DOHH2 (cell line): ENCODE measurements around the gene SNX11.

Experiments
- H3F3A ChIP-seq: fragments of 200-600 bp; sonication (generic), shearing (Covaris generic); 2 replicates; pipeline ENCODE4 v1.6.0; 2016; ENCODE audit warnings: antibody characterized with exemption, mild to moderate bottlenecking; ENCODE audit not compliant: control insufficient read depth, insufficient read depth
- H3K27ac ChIP-seq: fragments of 200-600 bp; sonication (generic); 2 replicates; pipeline ENCODE4 v1.5.1; 2014; ENCODE audit warnings: low read depth, mild to moderate bottlenecking, low read length, moderate library complexity
- H3K27me3 ChIP-seq: fragments of 200-600 bp; sonication (generic); 2 replicates; pipeline ENCODE4 v1.6.1; 2014; ENCODE audit warnings: mild to moderate bottlenecking, low read length, mixed read lengths; ENCODE audit not compliant: control insufficient read depth
- H3K36me3 ChIP-seq: fragments of 200-600 bp; sonication (generic); 2 replicates; pipeline ENCODE4 v1.6.1; 2014; ENCODE audit warnings: mild to moderate bottlenecking, low read length, moderate library complexity, mixed read lengths; ENCODE audit not compliant: control insufficient read depth
- H3K4me1 ChIP-seq: fragments of 200-600 bp; sonication (generic); 2 replicates; pipeline ENCODE4 v1.6.1; 2014; ENCODE audit warnings: mild to moderate bottlenecking, low read length, mixed read lengths; ENCODE audit not compliant: control insufficient read depth
- H3K4me2 ChIP-seq: fragments of 200-600 bp; sonication (generic); 2 replicates; pipeline ENCODE4 v1.6.0; 2014; ENCODE audit warnings: mild to moderate bottlenecking, low read length, moderate library complexity
- H3K4me3 ChIP-seq: fragments of 200-600 bp; sonication (generic); 2 replicates; pipeline ENCODE4 v1.5.1; 2014; ENCODE audit warnings: mild to moderate bottlenecking, low read length, mixed read lengths
- H3K79me2 ChIP-seq: fragments of 200-600 bp; sonication (generic); 2 replicates; pipeline ENCODE4 v1.6.1; 2014; ENCODE audit warnings: mild to moderate bottlenecking, low read length, mixed read lengths; ENCODE audit not compliant: control insufficient read depth
- H3K9me2 ChIP-seq: fragments of 200-600 bp; sonication (generic); replicated peaks from 2 replicates; pipeline ENCODE4 v1.6.1; 2014; ENCODE audit warnings: mild to moderate bottlenecking, low read length, mixed read lengths; ENCODE audit not compliant: control insufficient read depth
- H3K9me3 ChIP-seq: fragments of 200-600 bp; sonication (generic); 2 replicates; pipeline ENCODE4 v1.6.1; 2014; ENCODE audit warnings: antibody characterized with exemption, low read length, mixed read lengths; ENCODE audit not compliant: control insufficient read depth, insufficient read depth
- H4K20me1 ChIP-seq: fragments of 200-600 bp; sonication (generic); 2 replicates; pipeline ENCODE4 v1.6.0; 2014; ENCODE audit warnings: low read depth, mild to moderate bottlenecking, antibody characterized with exemption, low read length, moderate library complexity; ENCODE audit not compliant: control insufficient read depth, insufficient read depth
- EZH2phosphoT487 ChIP-seq: fragments of 200-600 bp; sonication (generic); IDR thresholded peaks from 2 replicates; pipeline ENCODE4 v1.6.1; 2017; ENCODE audit warnings: borderline replicate concordance, mild to moderate bottlenecking, antibody characterized with exemption, low read length, moderate library complexity, mixed read lengths
- TF ChIP-seq, protein P1 (sequence below): fragments of 200-600 bp; sonication (generic); IDR thresholded peaks from one replicate; pipeline ENCODE4 v1.5.1; 2014; ENCODE audit warnings: antibody characterized with exemption, mild to moderate bottlenecking, low read depth, low read length; ENCODE audit not compliant: poor library complexity, severe bottlenecking

Gene SNX11

DNA sequence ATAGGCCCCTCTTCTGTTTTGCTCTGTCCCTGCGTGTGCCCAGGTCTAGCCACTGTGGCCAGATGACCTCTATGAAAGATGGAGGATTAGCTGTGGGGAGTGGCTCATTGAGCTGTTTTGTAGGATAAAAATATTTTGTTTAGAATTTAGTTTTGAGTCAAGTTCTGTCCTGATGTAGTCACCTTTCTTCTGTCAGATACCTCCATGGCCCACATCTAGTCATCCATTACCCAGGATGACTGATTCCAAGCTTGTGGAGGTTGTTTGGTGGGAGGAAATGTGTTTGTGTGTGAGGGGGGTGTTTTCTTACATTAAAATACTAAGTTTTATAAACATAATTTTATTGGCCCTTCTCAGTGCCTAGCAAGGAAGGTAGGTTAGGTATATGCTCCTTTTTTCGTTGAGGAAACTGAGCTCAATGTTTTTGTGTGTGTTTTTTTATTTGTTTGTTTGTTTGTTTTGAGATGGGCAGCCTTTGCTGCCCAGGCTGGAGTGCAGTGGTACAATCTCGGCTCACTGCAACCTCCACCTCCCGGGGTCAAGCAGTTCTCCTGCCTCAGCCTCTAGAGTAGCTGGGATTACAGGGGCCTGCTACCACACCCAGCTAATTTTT lies 16.3 kb downstream of the SNX11 start:
- no peak overlapping the region for H3K4me3 ChIP-seq
- H4K20me1 ChIP-seq, result no peaks in the 10 kb centered on the region

DNA sequence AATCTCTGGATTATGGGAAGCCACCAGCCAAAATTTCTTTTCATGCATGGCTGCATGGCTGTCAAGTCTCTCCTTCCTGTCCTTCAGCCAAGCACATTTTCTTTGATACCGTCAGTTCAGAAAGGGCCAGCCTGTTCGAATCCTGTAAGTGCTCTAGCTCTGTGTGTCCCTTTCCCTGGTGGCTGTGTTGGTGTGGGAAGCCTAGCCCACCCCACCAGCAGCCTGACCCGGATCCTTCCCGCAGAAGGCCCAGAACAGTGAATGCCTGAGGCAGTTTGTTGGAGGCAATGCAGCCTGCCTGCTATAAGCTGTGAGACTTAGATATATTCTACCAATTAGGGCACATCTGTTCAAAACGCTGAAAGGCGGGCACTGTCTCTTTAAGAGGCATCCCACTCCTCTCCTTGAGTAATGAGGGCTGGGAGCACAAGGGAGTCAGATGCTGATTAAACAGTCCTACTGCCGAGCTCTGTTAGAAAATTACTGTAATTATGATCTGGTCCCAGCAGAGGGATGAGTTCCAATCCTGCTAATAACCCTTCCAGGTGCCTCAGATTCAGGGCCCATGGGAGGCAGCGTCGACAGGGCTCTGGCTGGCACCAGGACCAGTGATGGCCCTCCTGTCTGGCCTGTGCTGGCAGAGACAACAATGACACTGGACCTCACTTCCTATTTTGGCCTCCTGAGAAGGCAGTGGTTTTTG lies 18.4 kb downstream of the SNX11 start:
- TF ChIP-seq EZH2phosphoT487, result no peak
- TF ChIP-seq, protein P1, sequence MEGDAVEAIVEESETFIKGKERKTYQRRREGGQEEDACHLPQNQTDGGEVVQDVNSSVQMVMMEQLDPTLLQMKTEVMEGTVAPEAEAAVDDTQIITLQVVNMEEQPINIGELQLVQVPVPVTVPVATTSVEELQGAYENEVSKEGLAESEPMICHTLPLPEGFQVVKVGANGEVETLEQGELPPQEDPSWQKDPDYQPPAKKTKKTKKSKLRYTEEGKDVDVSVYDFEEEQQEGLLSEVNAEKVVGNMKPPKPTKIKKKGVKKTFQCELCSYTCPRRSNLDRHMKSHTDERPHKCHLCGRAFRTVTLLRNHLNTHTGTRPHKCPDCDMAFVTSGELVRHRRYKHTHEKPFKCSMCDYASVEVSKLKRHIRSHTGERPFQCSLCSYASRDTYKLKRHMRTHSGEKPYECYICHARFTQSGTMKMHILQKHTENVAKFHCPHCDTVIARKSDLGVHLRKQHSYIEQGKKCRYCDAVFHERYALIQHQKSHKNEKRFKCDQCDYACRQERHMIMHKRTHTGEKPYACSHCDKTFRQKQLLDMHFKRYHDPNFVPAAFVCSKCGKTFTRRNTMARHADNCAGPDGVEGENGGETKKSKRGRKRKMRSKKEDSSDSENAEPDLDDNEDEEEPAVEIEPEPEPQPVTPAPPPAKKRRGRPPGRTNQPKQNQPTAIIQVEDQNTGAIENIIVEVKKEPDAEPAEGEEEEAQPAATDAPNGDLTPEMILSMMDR, result no peak
- H3K27ac ChIP-seq, result no peak overlapping the region
- H3K9me3 ChIP-seq, result no peaks in the 10 kb centered on the region
- H3K4me3 ChIP-seq, result no peak overlapping the region
- no peaks in the 10 kb centered on the region for H3K9me2 ChIP-seq
- no peaks in the 10 kb centered on the region for H3K79me2 ChIP-seq
- no peaks in the 10 kb centered on the region for H3K4me1 ChIP-seq
- H3K4me2 ChIP-seq, result no peak overlapping the region
- H3K27me3 ChIP-seq, result no peaks in the 10 kb centered on the region
- no peaks in the 10 kb centered on the region for H4K20me1 ChIP-seq
- no peaks in the 10 kb centered on the region for H3F3A ChIP-seq
- H3K36me3 ChIP-seq, result peaks cover 13% of the 10 kb centered on the region

More for the DNA sequence above, 16.3 kb downstream of the SNX11 start:
- no peaks in the 10 kb centered on the region for H3K27me3 ChIP-seq
- no peaks in the 10 kb centered on the region for H3K9me3 ChIP-seq
- H3K4me2 ChIP-seq, result no peak overlapping the region
- H3K36me3 ChIP-seq, result peaks cover 17% of the 10 kb centered on the region
- no peaks in the 10 kb centered on the region for H3K79me2 ChIP-seq
- no peak overlapping the region for H3K27ac ChIP-seq
- H3F3A ChIP-seq, result no peaks in the 10 kb centered on the region
- H3K4me1 ChIP-seq, result no peaks in the 10 kb centered on the region
- H3K9me2 ChIP-seq, result no peaks in the 10 kb centered on the region
- TF ChIP-seq, protein P1, result no peak
- no peak for TF ChIP-seq EZH2phosphoT487

GRCh38 chr17:48126532-48126850 lies 18.9 kb downstream of the SNX11 start:
- Histone ChIP-seq H3F3A (no peaks in the 10 kb centered on the region), H3K9me2 (no peaks in the 10 kb centered on the region), H3K4me3 (no peak overlapping the region), H3K27ac (no peak overlapping the region), H4K20me1 (no peaks in the 10 kb centered on the region), H3K79me2 (no peaks in the 10 kb centered on the region), H3K4me1 (no peaks in the 10 kb centered on the region), H3K9me3 (no peaks in the 10 kb centered on the region), H3K4me2 (no peak overlapping the region), H3K27me3 (no peaks in the 10 kb centered on the region), H3K36me3 (peaks cover 8% of the 10 kb centered on the region)
- TF ChIP-seq, protein P1, result no peak
- TF ChIP-seq EZH2phosphoT487, result no peak
